NCI-H1105 treated with DMSO at 0.1 percent for 48 hours (cell line): ENCODE results near the gene UNC45A.
"Not testable (repeated sequence)": the region's sequence is repeated elsewhere in the genome, so short reads cannot be mapped to it uniquely, and the experiment has no call there.

ENCODE experiments used
- DNase-seq: peaks from one replicate; lab custom pipeline; 2025; lab: John Stamatoyannopoulos, UW

Gene UNC45A

DNA sequence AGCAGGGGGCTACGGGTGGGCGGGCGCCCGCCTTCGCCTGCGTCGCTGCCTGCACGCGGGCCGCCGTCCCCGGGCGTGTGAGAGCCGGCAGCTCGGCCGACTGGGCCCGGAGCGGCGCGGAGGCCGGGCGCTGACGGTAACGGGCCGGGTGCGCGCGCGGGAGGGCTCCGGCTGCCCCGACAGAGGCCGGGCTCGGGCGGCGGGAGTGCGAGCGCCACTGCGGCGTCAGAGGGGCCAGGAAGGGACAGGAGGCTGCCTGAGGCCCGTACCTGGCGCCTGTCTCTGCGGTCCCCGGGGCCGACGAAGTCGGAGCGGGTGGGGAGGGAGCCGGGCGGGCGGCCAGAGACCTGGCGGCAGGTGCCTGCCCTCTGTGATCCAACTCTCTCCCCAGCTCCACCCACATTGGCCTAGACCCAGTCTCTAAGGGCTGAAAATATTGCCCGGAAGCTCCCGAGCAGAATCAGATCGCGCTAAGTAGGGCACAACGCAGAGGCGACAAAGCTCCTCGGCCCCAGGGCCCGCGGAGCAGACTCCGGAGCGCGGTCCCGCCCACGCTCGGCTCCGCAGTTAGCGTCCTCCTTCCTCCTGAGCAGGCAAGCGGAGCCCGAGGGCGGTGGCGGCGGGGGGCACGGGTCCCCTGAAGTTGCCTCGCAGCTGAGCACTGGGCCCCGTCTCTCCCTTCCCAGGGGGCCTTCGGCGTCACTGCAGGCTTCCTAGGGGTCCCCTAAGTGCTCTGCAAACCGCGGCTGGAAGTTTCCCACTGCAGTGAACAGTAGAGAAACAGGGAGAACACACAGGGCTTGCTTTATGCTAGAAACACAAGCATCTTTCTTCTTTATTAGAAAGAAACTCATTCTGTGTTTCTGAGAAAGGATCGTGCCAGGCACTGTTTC lies 32.0 kb upstream of the UNC45A start, which contains the start of gene MAN2A2:
MAN2A2 (plus strand) TSS at position 463 of the 893 bp plus-strand sequence. CDS start 906 bp downstream, outside the sequence.
- peak; percentile 52 for DNase-seq

DNA sequence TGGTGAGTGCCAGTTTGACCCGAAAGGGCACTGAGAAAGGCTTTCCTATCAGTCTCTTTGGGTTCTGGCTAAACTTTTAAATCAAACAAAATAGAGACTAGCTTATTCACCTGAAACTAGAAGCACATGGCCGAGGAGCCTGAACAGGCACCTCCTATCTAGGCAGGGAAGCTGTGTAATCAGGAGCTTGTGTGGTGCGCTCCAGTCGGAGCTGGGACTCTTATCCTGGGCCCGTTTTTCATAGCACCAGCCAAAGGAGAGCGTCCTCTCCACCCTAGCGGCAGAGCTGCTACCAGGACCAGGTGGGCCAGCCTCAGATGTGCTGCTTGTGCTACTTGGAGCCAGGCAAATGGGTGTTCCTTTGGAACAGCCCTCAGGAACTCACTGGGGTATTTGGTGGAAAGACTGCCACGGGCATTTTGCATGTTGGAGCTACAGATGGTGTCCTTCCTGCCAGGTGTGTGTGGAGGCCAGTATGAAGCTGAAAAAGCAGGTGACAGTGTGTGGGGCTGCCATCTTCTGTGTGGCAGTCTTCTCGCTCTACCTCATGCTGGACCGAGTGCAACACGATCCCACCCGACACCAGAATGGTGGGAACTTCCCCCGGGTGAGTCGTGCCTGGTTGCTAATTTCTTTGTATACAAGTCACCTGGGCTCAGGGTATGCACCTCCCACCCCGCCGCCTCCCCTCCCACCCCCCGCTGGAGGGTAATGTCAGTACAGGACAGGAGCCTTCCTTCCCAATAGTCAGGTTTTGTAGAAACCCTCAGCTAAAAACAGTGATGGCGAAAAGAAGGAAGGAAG lies 31.1 kb upstream of the UNC45A start:
- DNase-seq = no peak

DNA sequence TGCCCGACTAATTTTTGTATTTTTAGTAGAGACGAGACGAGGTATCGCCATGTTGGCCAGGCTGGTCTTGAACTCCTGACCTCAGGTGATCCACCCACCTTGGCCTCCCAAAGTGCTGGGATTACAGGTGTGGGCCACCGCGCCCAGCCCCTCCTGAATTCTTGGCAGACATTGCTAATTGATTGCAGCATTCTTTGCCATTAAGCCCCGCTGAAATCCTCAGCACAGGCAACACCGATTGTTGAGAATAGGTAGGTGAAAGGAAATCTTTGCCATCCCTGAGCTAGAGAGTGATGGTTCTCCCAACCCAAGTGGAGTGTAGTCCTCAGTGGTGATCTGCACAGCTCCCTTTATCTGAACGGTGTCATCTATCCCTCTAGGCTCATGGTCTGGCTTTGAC lies 30.3 kb upstream of the UNC45A start:
- DNase-seq = no peak

DNA sequence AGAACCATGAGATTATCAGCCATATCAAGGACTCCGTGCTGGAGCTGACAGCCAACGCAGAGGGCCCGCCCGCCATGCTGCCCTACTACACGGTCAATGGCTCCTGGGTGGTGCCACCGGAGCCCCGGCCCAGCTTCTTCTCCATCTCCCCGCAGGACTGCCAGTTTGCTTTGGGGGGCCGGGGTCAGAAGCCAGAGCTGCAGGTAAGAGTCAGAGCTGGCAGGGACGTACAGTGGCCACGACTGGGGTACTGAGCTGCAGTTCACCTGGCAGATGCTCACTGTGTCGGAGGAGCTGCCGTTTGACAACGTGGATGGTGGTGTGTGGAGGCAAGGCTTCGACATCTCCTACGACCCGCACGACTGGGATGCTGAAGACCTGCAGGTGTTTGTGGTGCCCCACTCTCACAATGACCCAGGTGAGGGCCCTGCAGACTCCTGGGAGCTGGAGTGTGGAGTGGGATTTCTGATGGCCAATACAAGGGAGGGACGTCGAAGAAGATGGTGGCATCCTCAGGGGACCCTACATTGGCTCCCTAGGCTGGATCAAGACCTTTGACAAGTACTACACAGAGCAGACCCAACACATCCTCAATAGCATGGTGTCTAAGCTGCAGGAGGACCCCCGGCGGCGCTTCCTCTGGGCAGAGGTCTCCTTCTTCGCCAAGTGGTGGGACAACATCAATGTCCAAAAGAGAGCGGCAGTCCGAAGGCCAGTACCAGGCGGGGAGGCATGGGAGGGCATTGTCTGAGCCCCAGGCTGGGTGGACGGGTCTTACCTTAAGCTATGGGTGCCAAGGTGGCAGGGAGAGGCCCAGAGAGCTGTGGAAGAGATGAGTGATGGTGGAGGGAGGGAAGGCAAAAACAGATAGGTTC lies 29.5 kb upstream of the UNC45A start:
- DNase-seq = no peak

DNA sequence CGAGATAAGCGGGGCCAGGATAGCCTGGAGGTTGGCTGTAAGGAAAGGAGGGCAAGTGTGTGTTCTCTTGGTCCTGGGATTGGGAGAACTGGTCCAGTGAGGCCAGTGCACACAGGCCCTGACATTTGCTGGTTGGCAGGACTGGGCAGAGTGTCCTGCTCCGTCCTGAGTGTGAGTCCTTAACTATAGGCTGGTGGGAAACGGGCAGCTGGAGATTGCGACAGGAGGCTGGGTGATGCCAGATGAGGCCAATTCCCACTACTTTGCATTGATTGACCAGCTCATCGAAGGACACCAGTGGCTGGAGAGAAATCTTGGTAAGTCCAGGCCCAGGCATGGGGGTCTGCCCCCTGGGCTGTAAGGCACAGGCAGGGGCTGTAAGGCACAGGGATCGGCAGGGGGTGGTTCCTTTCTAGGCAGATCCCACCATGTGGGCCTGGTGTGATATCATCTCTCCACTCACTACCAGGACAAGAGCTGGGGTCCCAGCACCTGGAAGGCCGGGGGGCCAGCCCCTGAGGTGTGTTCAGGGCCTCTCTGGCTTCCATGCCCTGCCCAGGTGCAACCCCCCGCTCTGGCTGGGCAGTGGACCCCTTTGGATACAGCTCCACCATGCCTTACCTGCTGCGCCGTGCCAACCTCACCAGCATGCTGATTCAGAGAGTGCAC lies 28.8 kb upstream of the UNC45A start:
- no peak for DNase-seq

DNA sequence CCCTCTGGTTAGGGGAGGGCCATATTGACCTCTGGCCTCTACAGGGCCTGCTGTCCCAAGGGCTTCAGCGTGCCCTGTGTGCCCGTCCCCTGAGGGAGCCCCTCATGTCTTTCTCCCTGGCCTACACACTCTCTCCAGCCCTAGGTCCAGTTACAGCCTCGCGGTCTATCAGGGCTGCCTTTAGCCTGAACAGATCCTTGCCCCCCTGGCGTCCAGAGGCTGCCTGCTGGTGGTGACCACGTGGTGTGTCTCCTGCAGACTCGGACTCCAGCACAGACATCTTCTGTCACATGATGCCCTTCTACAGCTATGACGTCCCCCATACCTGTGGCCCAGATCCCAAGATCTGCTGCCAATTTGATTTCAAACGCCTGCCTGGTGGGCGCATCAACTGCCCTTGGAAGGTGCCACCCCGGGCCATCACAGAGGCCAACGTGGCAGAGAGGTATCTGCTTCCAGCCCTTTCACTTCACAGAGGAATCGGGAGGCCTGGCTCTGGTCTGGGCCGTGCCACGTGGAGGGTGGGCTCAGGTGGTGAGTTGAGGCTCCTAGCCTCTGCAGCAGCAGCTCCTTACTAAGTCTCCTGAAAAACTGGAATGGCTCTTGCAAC lies 27.9 kb upstream of the UNC45A start:
- no peak for DNase-seq

DNA sequence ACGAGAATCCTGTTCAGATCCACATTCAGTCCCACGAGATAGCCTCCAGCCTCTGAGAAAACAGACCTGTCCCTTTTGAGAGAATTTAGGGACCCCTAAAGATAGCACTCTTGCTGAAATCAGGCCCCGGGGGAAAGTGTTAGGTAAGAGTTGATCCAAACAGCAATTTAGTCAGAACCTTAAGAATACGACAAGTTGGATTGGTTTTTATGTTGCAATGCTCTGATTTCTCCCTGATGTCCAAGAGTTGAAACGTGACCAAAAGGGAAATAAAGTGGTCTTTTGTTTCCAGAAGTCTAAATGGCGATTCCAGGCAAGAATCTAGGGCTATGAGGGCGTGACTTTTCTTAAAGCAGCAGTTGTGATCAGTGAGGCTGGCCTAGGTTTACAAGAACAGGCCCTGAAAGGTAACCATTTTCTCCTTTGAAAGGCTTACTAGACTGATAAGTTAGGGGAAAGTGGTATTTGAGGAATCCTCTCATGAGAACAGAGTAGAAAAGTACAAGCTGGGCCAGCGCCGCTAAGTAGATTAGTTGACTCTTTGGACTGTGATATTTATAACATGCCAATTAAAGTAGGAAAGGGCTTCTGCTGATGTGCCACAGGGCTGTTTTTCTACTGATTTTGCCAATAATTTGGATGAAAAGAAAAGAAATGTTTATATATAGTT lies 27.1 kb upstream of the UNC45A start:
- DNase-seq = no peak

DNA sequence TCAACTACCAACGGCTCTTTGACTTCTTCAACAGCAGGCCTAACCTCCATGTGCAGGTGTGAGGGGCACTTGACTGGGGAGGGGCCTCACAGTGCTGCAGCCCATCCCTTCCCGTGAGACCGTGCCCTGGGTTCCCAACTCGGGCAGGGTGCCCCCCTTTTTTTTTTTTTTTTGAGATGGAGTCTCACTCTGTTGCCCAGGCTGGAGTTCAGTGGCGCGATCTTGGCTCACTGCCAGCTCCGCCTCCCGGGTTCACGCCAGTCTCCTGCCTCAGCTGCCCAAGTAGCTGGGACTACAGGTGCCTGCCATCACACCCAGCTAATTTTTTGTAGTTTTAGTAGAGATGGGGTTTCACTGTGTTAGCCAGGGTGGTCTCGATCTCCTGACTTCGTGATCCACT lies 25.6 kb upstream of the UNC45A start:
- DNase-seq = not testable (repeated sequence)

DNA sequence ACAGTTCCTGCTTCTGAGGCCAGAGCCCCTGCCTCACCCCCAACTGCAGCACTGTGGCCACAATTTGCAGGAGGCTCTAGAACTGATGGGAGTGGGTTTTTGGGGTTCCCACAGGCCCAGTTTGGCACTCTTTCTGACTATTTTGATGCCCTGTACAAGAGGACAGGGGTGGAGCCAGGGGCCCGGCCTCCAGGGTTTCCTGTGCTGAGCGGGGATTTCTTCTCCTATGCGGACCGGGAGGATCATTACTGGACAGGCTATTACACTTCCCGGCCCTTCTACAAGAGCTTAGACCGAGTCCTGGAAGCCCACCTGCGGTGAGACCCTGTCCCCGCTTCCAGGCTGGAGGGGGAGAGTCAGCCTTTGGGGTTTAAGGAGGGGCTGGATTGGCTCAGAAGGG lies 25.1 kb upstream of the UNC45A start:
- DNase-seq = no peak

DNA sequence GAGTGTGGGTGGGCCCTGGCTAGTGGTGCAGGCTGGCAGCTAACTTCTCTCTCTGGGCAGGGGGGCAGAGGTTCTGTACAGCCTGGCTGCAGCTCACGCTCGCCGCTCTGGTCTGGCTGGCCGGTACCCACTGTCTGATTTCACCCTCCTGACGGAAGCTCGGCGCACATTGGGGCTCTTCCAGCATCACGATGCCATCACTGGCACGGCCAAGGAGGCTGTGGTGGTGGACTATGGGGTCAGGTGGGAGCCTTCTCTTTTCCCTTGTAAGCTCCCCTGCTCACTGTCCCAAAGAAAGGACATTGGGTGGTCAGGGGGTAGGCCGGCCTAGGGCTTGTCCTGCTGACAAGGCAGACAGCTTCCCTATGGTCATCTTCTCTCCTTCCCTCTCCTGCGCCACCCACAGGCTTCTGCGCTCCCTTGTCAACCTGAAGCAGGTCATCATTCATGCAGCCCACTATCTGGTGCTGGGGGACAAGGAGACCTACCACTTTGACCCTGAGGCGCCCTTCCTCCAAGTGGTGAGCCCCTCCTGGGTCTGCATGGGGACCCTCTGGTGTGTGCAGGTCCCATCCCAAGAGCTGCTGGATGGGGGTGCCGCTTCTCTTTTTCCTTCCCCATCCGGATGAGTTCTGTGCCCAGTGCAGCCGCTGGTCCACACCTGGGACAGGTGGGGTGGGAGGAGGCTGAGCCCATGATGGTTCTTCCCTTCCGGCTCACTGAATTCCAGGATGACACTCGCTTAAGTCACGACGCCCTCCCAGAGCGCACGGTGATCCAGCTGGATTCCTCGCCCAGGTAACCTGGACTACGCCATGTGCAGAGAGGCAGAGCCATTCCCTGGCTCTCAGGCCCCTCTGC lies 24.4 kb upstream of the UNC45A start:
- DNase-seq = no peak

DNA sequence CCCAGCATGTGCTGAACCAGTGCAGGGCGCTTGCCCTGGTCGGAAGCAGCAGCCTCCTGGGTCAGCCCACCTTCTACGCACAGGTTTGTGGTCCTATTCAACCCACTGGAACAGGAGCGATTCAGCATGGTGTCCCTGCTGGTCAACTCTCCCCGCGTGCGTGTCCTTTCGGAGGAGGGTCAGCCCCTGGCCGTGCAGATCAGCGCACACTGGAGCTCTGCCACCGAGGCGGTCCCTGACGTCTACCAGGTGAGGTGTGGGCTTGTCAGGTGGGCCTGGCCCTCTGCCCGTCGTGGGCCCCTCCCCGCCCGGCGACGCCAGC lies 23.8 kb upstream of the UNC45A start:
- no peak for DNase-seq

DNA sequence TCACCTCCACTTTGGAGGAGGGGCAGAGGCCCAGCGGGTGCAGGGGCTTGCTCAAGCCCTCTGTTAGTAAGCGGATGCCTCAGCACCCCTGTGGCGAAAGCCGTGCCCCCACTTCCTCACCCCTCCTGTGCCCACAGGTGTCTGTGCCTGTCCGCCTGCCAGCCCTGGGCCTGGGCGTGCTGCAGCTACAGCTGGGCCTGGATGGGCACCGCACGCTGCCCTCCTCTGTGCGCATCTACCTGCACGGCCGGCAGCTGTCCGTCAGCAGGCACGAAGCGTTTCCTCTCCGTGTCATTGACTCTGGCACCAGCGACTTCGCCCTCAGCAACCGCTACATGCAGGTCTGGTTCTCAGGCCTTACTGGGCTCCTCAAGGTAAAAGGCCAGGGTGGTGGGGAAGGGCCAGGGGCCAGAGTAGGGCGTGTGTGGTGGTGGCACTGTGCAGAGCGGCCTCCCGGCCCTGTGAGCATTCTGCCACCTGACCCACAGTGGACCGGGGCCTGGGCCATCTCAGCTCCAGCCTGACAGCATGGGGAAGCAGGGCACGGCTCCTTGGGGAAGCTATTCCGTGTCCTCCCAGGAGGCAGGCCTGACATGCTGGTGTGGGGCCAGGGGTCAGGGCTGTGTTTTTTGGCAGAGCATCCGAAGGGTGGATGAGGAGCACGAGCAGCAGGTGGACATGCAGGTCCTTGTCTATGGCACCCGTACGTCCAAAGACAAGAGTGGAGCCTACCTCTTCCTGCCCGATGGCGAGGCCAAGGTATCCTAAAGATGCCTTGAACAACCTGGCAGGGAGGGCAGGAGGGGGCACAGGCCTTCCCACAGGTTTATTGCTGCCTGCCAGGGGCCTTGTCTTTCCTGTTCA lies 22.9 kb upstream of the UNC45A start:
- DNase-seq = no peak

DNA sequence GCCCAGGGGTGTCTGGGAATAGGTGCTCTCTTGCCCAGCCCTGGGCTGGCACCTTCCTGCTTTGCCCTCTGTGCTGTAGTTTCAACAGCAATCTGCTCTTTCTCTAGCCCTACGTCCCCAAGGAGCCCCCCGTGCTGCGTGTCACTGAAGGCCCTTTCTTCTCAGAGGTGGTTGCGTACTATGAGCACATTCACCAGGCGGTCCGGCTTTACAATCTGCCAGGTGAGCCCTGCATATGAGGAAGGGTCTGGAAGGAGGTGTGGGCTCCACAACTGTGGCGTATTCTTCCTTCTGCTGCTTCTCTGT lies 22.4 kb upstream of the UNC45A start:
- no peak for DNase-seq

DNA sequence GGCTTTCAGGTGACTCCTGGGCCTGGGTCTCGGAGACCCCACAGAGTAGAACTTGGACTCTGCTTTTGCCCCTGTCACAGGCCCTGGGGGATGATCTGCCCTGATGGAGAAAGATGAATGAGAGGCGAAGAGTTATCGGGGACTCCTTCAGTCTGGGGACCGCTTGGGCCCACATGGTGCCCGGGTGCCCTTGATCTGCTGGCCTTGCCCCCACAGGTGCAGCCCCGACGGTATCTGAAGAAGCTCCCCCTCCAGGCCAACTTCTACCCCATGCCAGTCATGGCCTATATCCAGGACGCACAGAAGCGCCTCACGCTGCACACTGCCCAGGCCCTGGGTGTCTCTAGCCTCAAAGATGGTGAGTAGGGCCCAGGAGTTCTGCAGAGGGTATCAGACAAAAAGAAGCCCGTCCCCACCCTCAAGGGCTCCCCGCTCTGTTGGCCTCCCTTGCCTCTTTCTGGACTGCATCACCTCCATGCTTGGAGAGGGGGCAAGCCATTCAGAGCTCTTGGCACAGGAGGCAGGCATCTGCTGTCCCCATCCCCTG lies 21.6 kb upstream of the UNC45A start:
- DNase-seq = no peak

DNA sequence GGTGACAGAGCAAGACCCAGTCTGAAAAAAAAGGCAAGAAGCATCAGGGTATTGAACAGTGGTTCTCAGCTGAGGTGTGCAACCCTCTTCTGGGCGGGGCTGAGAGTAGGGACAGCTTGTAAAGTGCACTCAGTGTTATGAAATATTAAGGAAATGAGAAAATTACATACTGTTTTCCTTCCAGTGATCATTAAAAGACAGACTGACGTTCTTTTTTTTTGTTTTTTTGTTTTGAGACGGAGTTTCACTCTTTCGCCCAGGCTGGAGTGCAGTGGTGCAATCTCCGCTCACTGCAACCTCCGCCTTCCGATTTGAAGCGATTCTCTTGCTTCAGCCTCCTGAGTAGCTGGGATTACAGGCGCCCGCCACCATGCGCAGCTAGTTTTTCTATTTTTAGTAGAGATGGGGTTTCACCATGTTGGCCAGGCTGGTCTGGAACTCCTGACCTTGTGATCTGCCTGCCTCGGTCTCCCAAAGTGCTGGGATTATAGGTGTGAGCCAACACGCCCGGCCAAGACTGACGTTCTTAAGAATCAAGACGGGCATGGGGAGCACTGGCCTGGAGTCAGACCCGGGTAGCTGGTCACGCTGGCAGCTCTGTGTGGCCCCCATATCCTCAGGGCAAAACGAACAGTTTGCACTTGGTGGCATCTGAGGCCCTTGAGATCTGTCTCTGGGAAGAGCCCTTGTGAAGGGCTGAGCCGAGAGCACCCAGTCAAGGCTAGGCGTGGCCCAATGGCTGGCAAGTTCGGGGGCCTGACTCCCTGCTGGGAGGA lies 20.6 kb upstream of the UNC45A start:
- DNase-seq = no peak

DNA sequence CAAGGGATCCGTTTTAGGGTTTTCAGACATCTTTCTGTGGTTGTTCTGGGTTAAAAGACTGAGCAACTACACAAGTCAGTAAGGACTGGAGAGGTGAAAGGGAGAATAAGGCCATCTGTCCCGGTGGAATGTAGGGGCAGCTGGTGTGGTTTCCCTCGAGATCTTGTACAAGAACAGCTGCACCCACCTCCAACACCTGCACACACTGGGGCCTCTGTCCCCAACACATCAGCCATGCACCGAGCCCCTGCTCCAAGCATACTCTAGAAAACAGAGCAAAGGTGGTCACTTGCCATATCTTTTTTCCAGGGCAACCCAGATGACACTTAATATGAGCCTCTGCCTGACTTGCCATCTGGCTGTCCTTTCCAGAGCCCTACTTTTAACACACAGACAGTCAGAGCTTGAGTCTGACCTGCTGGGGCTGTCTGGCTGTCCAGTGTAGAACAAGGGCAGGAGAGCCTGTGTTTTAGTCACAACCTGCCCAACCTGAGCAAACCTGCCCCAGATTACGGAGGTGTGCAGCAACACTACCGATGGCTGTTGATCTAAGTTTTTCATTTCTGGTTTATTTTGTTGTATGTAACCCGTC lies 19.8 kb upstream of the UNC45A start:
- DNase-seq = no peak

DNA sequence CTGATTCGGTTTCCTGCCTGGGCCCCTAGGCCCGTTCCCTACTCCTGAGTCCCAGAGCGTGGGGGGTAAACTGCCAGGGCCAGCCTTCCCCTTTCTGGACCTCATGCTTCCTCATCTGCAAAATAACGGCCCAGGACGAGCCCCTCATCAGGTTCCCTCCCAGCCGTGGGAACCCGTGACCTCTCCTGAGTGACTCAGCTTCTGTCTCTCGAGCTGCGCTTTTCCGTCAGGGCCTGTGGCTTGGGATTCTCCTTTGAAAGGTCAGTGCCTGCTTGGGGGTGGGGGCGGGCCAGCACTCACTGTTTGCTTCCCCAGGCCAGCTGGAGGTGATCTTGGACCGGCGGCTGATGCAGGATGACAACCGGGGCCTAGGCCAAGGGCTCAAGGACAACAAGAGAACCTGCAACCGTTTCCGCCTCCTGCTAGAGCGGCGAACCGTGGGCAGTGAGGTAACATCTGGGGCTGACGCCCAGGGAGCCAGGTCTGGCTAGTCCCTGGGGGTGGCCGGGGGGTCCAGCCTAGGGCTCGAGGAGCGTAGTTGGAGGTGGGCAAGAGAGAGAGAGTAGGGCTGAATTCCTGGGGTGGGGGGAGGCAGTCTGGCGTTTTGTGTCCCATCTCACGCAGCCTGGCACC lies 19.2 kb upstream of the UNC45A start:
- no peak for DNase-seq
